HepG2 (cell line): ENCODE results near the gene CD302. TPM values are rescaled to one million over a fixed set of nuclear protein-coding genes. Genes with fewer than 3 reads are reported as not detected.

Experiments used
- GTF3A ChIP-seq: sonication (generic); formaldehyde crosslinking; conservative IDR thresholded peaks from 2 replicates; pipeline ENCODE4 v1.4.0; 2020; ENCODE audit warnings: mild to moderate bottlenecking, missing genetic modification reagents
- HCFC1 ChIP-seq: fragments of 150-350 bp; IDR thresholded peaks from 2 replicates; pipeline ENCODE4 v1.6.1; 2014; ENCODE audit warnings: low read depth, low read length
- HDAC2 ChIP-seq: sonication (generic); formaldehyde crosslinking; IDR thresholded peaks from 2 replicates; pipeline ENCODE4 v1.4.0; 2020; ENCODE audit warnings: missing genetic modification reagents
- HOXA7 ChIP-seq: sonication (generic); formaldehyde crosslinking; IDR thresholded peaks from 2 replicates; pipeline ENCODE4 v1.8.1; 2022; ENCODE audit warnings: mild to moderate bottlenecking, missing genetic modification reagents, moderate library complexity
- MIXL1 ChIP-seq: IDR thresholded peaks from 2 replicates; pipeline ENCODE4 v1.6.1; 2016
- NR1H2 ChIP-seq: sonication (generic); formaldehyde crosslinking; IDR thresholded peaks from 2 replicates; pipeline ENCODE4 v1.8.1; 2022; ENCODE audit warnings: low read depth, missing genetic modification reagents, borderline replicate concordance
- SATB2 ChIP-seq: sonication (generic); formaldehyde crosslinking; IDR thresholded peaks from 2 replicates; pipeline ENCODE4 v1.5.0; 2020; ENCODE audit warnings: missing genetic modification reagents
- SCMH1 ChIP-seq: sonication (generic); formaldehyde crosslinking; IDR thresholded peaks from 2 replicates; pipeline ENCODE4 v1.9.0; 2021; ENCODE audit warnings: missing genetic modification reagents, mild to moderate bottlenecking, borderline replicate concordance
- TMF1 ChIP-seq: sonication (generic); formaldehyde crosslinking; IDR thresholded peaks from 2 replicates; pipeline ENCODE4 v1.8.1; 2022; ENCODE audit warnings: low read depth, missing genetic modification reagents
- WIZ ChIP-seq: sonication (generic); formaldehyde crosslinking; IDR thresholded peaks from 2 replicates; pipeline ENCODE4 v1.5.1; 2020; ENCODE audit warnings: mild to moderate bottlenecking, missing genetic modification reagents
- ZC3H13 ChIP-seq: sonication (generic); formaldehyde crosslinking; IDR thresholded peaks from 2 replicates; pipeline ENCODE4 v1.8.1; 2023; ENCODE audit warnings: mild to moderate bottlenecking, missing genetic modification reagents, moderate library complexity
- ZFP41 ChIP-seq: sonication (generic); formaldehyde crosslinking; IDR thresholded peaks from 2 replicates; pipeline ENCODE4 v1.4.0; 2020; ENCODE audit warnings: mild to moderate bottlenecking, missing genetic modification reagents, borderline replicate concordance
- ZNF432 ChIP-seq: sonication (generic); formaldehyde crosslinking; IDR thresholded peaks from 2 replicates; pipeline ENCODE4 v1.5.0; 2020; ENCODE audit warnings: missing genetic modification reagents, mild to moderate bottlenecking, borderline replicate concordance
- ZNF468 ChIP-seq: sonication (generic); formaldehyde crosslinking; IDR thresholded peaks from 2 replicates; pipeline ENCODE4 v1.8.0; 2022; ENCODE audit warnings: mild to moderate bottlenecking, moderate library complexity, missing genetic modification reagents
- ZNF563 ChIP-seq: sonication (generic); formaldehyde crosslinking; IDR thresholded peaks from 2 replicates; pipeline ENCODE4 v1.8.0; 2022; ENCODE audit warnings: mild to moderate bottlenecking, moderate library complexity, missing genetic modification reagents
- ZNF589 ChIP-seq: sonication (generic); formaldehyde crosslinking; conservative IDR thresholded peaks from 2 replicates; pipeline ENCODE4 v1.8.0; 2022; ENCODE audit warnings: mild to moderate bottlenecking, moderate library complexity, missing genetic modification reagents
- ZNF629 ChIP-seq: sonication (generic); formaldehyde crosslinking; conservative IDR thresholded peaks from 2 replicates; pipeline ENCODE4 v1.5.0; 2020; ENCODE audit warnings: missing genetic modification reagents
- ZNF75D ChIP-seq: sonication (generic); formaldehyde crosslinking; IDR thresholded peaks from 2 replicates; pipeline ENCODE4 v1.8.1; 2023; ENCODE audit warnings: missing genetic modification reagents, mild to moderate bottlenecking, borderline replicate concordance
- ZNF879 ChIP-seq: sonication (generic); formaldehyde crosslinking; IDR thresholded peaks from 2 replicates; pipeline ENCODE4 v1.8.1; 2023; ENCODE audit warnings: missing genetic modification reagents
- polyA plus RNA-seq, 8 experiments: library from polyadenylated mRNA; depleted of rRNA in 3 of 8; stranded (reverse) in 7 of 8; unstranded in 1 of 8; fragments of >200 nt; fragmentation: Illumina TruSeq in 4 of 8; extraction: Trizol in 4 of 8; gene quantifications; 2 replicates each; pipeline versions ENCODE4 v1.2.1 to v1.2.3, GENCODE V29; 2011 to 2016; ENCODE audit warnings: low read depth in 4 of 8, missing spikeins in 1 of 8, mixed read lengths in 1 of 8; ENCODE audit not compliant: insufficient read depth in 1 of 8
- total RNA-seq, 5 experiments: library from RNA; depleted of rRNA; stranded (reverse); fragments of >200 nt; fragmentation: Illumina TruSeq; extraction: Trizol; gene quantifications; 2 replicates each; pipeline ENCODE4 v1.2.3, GENCODE V29; 2016; ENCODE audit warnings: low read depth in 1 of 5
- TF ChIP-seq, protein P1 (sequence below): sonication (generic); formaldehyde crosslinking; IDR thresholded peaks from 2 replicates; pipeline ENCODE4 v1.4.0; 2020; ENCODE audit warnings: mild to moderate bottlenecking, missing genetic modification reagents, borderline replicate concordance
- TF ChIP-seq, protein P2 (sequence below): IDR thresholded peaks from 2 replicates; pipeline ENCODE4 v1.6.1; 2016; ENCODE audit warnings: missing compliant biosample characterization, missing genetic modification reagents, borderline replicate concordance
- TF ChIP-seq, protein P3 (sequence below): sonication (generic); formaldehyde crosslinking; IDR thresholded peaks from 2 replicates; pipeline ENCODE4 v1.5.0; 2020; ENCODE audit warnings: mild to moderate bottlenecking, missing genetic modification reagents, moderate library complexity
- TF ChIP-seq, protein P4 (sequence below): sonication (generic); formaldehyde crosslinking; conservative IDR thresholded peaks from 2 replicates; pipeline ENCODE4 v1.8.0; 2022; ENCODE audit warnings: low read depth, missing genetic modification reagents

The CD302 gene
- total and polyA plus RNA-seq, 2 of the 13 experiments (the other 11 are each of a cell fraction or from before 2014, with no cell fraction given), result 8.0 to 15.6 TPM

DNA sequence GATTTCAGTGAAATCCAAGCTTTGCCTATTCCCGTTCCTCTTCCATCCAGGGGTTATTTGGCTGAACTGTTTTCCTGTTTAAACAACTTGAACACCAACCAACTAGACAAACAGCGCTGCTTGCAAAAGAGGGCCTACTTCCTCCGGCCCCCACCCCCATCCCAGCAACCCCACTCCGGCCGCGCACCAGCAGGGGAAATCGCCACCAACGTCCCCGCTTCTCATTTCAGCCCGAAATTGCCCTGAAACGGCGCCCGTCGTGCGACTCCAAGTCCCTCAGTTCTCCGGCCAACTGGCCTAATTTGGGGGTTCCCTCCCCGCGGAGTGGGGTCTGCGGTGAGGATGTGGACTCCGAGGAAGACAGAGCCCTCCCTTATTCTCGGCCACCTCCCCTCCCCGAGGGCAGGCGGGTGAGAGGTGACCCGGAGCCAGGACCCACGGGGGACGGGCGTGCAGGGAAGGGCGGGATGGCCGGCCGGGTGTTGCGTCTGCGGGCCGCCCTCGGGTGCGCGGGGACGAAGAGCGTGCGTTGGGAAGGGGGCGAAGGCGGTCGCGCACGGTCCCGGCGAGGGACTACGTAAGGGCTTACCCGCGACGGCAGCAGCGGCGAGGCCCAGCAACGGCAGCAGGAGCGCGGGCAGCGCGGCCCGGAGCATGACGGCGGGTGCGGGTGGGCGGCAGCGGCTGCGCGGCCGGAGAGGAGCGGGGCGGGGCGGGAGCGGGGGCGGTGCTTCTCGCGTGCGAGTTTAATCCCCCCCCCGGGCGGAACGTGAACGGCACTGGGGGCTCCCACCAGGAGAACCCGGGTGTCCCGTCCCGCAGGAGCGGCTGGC lies at the start of gene CD302 (continued):
- TF ChIP-seq, protein P1, sequence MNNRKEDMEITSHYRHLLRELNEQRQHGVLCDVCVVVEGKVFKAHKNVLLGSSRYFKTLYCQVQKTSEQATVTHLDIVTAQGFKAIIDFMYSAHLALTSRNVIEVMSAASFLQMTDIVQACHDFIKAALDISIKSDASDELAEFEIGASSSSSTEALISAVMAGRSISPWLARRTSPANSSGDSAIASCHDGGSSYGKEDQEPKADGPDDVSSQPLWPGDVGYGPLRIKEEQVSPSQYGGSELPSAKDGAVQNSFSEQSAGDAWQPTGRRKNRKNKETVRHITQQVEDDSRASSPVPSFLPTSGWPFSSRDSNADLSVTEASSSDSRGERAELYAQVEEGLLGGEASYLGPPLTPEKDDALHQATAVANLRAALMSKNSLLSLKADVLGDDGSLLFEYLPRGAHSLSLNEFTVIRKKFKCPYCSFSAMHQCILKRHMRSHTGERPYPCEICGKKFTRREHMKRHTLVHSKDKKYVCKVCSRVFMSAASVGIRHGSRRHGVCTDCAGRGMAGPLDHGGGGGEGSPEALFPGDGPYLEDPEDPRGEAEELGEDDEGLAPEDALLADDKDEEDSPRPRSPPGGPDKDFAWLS (CRISPR knock-in tag), result no peak
- TF ChIP-seq ZNF629 (CRISPR knock-in tag) (peak; percentile 58), ZNF468 (CRISPR knock-in tag) (no peak), ZFP41 (CRISPR knock-in tag) (peak; percentile 92; the same call in 1 of the 2 replicates), ZNF432 (CRISPR knock-in tag) (no peak; the same call in 1 of the 2 replicates), SATB2 (no peak), ZNF75D (CRISPR knock-in tag) (no peak), TMF1 (peak; percentile 73; the same call in 1 of the 2 replicates), HCFC1 (no peak), ZNF879 (CRISPR knock-in tag) (peak; percentile 94), HOXA7 (CRISPR knock-in tag) (0 out of 2 replicates have a peak, but pooled peaks have one; percentile 88), MIXL1 (CRISPR knock-in tag) (no peak; the same call in 1 of the 2 replicates), NR1H2 (CRISPR knock-in tag) (peak; percentile 94), WIZ (peak; percentile 93), HDAC2 (peak; percentile 49), GTF3A (CRISPR knock-in tag) (no peak), ZNF589 (CRISPR knock-in tag) (no peak; the same call in 1 of the 2 replicates), SCMH1 (CRISPR knock-in tag) (no peak), ZNF563 (peak; percentile 87), ZC3H13 (CRISPR knock-in tag) (peak; percentile 97)
- TF ChIP-seq, protein P2, sequence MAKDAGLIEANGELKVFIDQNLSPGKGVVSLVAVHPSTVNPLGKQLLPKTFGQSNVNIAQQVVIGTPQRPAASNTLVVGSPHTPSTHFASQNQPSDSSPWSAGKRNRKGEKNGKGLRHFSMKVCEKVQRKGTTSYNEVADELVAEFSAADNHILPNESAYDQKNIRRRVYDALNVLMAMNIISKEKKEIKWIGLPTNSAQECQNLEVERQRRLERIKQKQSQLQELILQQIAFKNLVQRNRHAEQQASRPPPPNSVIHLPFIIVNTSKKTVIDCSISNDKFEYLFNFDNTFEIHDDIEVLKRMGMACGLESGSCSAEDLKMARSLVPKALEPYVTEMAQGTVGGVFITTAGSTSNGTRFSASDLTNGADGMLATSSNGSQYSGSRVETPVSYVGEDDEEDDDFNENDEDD (CRISPR knock-in tag), result peak; percentile 85
- TF ChIP-seq, protein P3, sequence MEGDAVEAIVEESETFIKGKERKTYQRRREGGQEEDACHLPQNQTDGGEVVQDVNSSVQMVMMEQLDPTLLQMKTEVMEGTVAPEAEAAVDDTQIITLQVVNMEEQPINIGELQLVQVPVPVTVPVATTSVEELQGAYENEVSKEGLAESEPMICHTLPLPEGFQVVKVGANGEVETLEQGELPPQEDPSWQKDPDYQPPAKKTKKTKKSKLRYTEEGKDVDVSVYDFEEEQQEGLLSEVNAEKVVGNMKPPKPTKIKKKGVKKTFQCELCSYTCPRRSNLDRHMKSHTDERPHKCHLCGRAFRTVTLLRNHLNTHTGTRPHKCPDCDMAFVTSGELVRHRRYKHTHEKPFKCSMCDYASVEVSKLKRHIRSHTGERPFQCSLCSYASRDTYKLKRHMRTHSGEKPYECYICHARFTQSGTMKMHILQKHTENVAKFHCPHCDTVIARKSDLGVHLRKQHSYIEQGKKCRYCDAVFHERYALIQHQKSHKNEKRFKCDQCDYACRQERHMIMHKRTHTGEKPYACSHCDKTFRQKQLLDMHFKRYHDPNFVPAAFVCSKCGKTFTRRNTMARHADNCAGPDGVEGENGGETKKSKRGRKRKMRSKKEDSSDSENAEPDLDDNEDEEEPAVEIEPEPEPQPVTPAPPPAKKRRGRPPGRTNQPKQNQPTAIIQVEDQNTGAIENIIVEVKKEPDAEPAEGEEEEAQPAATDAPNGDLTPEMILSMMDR, result no peak
- TF ChIP-seq, protein P4, sequence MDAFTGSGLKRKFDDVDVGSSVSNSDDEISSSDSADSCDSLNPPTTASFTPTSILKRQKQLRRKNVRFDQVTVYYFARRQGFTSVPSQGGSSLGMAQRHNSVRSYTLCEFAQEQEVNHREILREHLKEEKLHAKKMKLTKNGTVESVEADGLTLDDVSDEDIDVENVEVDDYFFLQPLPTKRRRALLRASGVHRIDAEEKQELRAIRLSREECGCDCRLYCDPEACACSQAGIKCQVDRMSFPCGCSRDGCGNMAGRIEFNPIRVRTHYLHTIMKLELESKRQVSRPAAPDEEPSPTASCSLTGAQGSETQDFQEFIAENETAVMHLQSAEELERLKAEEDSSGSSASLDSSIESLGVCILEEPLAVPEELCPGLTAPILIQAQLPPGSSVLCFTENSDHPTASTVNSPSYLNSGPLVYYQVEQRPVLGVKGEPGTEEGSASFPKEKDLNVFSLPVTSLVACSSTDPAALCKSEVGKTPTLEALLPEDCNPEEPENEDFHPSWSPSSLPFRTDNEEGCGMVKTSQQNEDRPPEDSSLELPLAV (CRISPR knock-in tag), result peak; percentile 97; the same call in 1 of the 2 replicates
